ENCODE results near the gene NFE2L1.
A peak's percentile ranks its signal among the peaks of the same experiment; 100 is the strongest.
"Not testable (repeated sequence)": the region's sequence is repeated elsewhere in the genome, so short reads cannot be mapped to it uniquely, and the experiment has no call there.

NFE2L1 gene

DNA sequence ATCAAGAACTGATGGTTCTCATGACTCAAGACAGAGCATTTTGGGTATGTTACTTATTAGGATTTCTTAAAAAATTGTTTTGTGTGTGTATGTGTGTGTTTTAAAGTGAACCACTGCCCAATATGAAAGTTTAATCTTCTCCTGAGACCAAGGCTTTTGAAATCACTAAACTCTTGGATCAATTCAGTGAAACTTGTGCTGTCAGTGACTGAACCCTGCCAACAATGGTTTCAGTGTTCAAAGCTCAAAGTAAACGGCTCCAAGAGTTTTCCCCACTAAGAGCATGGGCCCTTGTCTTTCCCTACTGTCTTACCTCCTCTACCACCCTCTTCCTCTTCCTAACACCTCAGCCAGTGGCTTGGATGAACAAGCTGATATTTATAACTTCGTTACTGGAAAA, 22.0 kb downstream of the NFE2L1 start:
- no peak for DNase-seq

DNA sequence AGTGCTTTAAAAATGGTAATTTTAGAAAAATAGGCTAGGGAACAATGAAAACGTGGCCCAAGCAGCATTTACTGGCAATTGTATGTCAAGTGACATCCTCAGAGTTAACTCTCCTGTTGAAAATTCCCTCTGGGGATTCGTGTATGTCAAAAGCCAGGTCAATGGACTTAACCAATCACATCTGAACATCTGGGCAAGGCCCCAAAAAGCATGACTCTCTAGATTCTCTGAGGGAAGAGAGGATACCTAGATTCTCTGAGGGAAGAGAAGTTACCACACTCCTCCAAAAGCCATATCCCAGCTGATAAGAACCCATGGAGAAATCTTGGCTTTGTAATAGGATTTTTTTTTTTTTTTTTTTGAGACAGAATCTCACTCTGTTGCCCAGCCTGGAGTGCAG, 23.5 kb downstream of the NFE2L1 start:
- no peak for DNase-seq

DNA sequence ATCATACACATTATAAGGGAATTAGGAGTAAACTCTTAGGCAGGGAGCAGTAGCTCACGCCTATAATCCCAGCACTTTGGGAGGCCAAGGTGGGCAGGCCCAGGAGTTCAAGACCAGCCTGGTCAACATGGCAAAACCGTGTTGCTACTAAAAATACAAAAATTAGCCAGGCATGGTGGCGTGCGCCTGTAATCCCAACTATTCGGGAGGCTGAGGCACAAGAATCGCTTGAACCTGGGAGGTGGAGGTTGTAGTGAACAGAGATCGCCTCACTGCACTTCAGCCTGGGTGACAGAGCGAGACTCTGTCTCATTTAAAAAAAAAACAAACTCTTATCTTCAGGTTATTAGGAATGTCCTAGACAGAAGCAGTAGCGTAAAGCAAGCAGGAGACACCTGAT, 24.7 kb downstream of the NFE2L1 start:
- DNase-seq, result not testable (repeated sequence)

DNA sequence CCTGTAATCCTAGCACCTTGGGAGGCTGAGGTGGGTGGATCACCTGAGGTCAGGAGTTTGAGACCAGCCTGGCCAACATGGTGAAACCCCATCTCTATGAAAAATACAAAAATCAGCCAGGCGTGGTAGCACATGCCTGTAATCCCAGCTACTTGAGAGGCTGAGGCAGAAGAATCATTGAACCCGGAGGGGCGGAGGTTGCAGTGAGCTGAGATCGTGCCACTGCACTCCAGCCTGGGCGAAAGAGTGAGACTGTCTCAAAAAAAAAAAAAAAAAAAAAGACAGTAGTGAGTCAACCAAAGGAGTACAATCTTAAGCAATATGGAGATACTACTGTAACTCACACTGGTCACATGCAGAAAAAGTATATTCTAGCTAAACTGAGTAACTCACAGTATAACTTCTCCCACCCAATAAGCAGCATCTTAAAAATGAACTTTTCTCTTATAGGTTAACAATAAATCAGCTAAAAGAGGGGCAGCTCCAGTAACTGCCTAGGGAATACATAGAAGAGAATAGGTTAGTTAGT, 25.5 kb downstream of the NFE2L1 start:
- DNase-seq, result not testable (repeated sequence)

DNA sequence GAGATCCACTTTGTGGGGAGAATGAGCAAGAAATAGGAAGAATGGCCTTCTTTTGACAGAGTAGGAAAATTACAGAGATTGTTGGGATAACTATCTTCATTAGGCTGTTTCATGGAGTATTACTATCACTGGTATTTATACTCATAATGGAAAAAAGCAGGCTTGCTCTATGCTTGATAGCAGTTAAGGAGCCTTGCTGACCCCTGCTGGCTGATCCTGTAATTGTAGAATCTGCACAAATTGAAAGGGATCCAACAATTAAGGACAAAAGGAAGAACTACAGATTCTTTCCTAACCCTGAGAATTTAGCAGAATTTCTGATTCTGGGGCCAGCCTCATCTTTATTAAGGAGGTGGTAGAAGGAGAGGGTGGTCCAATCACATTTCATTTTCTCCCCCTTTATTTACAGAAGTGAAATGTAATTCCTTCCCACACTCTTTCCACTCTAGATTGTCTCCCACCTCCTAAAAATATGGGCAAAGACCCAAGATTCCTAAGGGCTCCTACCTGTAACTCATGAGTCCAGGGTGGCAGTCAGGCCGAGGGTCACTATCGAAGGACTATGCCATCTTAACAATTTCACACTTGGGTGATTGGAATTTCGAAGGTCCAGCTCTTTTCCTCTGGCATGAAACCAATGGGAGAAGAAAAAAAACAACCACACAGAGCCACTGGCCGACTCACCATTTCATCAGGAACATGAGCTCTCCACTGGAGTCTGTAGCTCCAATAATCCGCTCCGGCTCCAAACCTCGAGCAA, 26.3 kb downstream of the NFE2L1 start:
- DNase-seq, result peak; percentile 56

DNA sequence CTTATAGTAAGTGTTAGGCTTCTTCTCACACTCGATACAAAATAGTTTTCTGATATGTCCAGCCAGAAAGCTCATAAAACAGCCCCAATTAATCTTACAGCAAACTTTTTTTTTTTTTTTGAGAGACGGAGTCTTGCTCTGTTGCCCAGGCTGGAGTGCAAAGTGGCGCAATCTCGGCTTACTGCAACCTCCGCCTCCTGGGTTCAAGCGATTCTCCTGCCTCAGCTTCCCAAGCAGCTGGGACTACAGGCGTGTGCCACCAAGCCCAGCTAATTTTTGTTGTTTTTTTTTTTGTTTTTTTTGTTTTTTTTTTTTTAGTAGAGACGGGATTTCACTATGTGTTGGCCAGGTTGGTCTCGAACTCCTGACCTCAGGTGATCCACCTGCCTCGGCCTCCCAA, 29.0 kb downstream of the NFE2L1 start:
- not testable (repeated sequence) for DNase-seq

DNA sequence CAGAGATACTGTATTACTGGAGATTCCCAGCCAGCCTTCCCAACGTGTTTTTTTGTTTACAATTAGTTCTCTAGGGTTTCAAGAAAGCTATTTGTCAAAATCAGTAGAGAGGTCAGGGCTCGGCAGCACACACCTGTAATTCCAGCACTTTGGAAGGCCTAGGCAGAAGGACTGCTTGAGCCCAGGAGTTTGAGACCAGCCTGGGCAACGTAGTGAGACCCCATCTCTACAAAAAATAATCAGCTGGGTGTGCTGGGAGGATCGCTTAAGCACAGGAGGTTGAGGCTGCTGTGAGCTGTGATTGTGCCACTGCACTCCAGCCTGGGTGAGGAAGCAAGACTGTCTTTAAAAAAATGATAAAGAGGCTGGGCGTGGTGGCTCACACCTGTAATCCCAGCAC, 33.7 kb downstream of the NFE2L1 start:
- DNase-seq, result no peak

DNA sequence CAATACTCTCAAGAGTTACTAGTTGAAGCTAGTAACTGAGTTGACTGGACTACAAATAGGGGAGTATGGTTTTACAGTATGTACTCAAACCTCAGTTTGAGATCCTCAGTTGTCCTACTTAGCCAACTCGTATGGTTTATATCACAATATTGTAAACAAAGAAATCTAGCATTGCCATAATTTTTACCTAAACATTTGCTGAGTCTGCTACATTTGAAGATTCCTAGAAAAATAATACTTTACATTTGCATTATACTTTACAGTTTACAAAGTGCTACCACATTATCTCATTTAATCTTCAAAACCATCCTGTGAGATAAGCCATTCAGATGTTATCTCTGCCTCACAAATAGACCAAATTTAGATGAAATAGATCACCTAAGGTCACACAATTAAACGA, 36.8 kb downstream of the NFE2L1 start:
- no peak for DNase-seq

DNA sequence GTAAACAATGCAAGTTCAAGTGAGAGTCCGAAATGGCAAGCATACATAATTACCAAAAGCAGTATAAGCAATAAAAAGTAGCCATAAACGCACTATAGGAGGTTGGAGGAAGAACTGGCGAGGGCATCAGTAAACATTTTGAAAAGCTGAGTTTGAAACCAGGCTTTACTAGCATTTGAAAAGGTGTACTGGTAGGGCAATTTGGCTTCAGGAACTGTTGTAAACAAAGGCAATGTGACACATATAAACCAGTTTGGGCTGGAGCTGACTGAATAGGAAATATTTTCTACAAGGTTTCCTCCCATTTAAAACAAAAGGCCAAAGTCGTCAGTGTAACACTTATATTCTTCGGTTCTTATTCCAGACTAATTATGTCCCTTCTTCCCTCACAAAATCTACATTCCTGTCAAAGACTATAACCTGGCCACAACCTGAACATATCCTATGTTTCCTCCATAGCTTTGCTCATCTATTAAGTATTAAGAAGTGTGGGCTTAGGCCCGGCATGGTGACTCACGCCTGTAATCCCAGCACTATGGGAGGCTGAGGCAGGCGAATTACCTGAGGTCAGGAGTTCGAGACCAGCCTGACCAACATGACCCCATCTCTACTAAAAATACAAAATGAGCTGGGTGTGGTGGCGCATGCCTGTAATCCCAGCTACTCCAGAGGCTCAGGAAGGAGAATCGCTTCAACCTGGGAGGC, 45.3 kb downstream of the NFE2L1 start:
- no peak for DNase-seq

DNA sequence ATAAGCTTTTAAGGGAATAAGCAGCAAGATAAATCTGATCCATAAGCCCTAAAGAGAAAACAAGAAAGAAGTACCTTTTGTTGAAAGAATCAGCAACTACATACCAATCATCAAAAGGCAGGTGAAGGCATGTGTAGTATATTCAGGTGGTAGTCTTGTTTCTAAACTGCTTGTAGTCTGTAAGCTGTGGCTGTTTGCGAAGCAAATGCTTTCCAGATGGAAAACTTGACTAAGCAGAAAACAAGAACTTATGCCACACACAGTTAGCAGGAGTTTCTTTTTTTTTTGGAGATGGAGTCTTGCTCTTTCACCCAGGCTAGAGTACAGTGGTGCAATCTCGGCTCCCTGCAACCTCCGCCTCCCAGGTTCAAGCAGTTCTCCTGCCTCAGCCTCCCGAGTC, 47.5 kb downstream of the NFE2L1 start:
- DNase-seq, result no peak

DNA sequence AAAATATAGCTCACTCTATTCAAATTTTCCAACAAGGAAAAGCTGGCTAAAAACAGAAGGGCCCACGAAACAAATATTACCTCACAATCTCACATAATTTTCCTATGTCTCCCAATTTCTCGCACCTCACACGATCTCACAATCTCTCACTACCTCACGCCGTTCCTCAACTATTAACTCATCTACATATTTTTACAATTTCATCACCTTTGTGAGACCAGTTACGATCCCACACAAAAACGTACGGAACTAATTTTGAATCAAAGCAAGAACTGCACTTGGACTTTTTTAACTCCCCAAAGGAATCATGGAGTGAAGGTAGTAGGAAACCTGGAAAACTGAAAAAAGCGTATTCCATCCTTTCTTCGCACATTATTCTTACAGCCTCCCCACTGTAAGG, 52.0 kb downstream of the NFE2L1 start:
- DNase-seq, result no peak

DNA sequence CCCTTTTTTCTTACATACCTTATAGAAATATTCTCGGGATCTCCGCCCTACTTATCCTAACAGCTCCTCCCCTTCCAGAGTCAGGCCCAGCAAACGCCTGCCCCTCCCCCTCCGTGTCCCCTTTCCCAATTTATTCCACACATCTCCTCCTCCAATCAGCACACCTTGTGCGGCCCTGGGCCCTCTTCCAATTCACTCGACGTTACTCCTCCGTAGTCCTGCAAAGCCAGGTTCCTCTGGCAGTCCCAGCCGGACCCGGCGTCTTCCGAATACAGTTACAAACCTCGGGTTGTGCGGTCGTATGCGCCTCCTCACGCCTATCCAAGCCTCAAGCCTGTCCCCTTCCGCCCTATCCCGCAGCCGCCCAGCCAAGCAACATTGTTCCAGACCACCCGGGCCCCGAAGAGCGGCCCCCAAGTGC, 52.4 kb downstream of the NFE2L1 start:
- no peak for DNase-seq

DNA sequence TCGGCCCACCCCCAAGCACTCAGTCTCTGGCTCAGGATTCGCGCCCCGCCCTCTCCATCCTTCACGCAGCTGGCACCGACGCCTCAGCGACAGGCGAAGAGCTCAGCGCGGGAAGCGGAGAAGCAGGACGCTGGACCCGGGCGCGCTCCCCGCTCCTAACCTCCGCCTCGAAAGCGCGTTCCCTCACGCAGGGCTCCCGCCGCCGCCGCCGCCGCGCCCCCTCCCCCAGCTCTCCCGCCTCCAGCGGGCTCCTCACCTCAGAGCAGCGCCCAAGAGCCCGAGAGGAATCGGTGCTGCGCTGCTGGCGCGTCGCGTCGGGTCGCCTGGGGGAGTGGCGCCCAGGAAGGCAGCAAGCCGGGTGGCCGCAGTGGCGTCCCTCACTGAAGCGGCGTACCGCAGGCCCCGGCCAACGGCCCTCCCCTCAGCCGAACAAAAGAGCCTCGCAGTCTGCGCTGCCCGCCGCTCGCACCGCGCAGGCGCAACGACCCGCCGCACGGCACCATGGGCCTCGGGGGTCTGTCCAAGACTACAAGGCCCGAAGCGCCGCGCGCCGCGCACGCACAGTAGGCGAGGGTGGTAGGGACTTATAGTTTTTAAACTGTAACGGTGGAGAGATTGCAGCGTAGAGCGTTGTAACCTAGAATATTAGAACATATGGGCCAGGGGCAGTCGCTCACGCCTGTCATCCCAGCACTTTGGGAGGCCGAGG, 53.0 kb downstream of the NFE2L1 start, which contains the start of gene CBX1:
Gene CBX1, minus strand, starts transcription at position 467 of the 709 bp plus-strand sequence. CDS start 24,474 bp downstream, outside the sequence.
- peak; percentile 90 for DNase-seq

DNA sequence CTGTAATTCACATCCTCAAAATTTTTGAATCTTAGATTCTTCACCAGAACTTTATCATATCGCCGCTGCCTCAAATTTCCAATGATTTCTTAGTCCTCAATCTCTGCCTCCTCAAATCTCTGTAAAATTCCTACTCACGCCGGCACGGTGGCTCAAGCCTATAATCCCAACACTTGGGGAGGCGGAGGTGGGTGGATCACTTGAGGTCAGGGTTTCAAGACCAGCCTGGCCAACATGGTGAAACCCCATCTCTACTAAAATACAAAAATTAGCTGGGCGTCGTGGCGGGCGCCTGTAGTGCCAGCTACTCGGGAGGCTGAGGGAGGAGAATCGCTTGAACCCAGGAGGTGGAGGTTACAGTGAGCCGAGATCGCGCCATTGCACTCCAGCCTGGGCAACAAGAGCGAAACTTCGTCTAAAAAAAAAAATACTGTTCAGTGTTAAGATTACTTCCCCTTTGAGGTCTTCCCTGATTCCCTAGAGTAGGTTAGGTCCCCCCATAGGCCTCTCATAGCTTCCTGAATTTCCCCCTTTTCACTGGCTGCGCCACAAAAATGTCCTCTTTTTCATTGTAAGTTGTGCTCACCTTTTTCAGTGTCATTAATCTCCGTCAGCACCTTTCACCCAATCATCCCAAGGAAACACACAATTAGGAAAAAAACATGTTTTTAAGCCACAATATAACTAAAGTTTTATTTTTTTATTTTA, 54.0 kb downstream of the NFE2L1 start:
- peak; percentile 75 for DNase-seq

DNA sequence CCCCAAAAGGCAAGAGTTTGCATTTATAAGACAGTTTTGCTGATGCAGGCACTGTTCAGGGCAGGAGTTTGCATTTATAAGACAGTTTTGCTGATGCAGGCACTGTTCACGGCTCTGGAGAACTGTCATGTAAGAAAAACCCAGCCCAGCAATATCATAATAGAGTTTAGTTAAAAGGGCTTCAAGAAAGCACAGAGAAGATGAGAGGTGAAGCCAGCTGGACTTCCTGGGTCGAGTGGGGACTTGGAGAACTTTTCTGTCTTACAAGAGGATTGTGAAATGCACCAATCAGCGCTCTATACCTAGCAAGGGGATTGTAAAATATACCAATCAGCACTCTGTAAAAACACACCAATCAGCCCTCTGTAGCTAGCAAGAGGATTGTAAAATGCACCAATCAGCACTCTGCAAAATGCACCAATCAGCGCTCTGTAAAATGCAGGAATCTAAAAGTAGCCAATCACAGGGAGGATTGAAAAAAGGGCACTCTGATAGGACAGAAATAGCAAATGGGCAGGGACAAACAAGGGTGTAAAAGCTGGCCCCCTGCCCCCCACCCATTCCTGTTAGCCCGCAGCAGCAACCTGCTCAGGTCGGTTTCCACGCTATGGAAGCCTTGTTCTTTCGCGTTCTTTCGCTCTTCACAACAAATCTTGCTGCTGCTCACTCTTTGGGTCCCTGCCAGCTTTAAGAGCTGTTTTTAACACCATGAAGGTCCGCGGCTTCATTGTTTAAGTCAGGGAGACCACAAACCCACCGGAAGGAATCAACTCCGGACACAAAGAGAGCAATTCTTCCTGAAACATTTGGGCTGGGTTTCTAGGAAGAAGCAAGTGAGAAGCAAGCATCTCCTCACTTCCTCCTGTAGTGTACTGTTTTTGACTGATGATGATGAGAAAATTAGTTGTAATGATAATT, 54.9 kb downstream of the NFE2L1 start:
- peak; percentile 86 for DNase-seq

DNA sequence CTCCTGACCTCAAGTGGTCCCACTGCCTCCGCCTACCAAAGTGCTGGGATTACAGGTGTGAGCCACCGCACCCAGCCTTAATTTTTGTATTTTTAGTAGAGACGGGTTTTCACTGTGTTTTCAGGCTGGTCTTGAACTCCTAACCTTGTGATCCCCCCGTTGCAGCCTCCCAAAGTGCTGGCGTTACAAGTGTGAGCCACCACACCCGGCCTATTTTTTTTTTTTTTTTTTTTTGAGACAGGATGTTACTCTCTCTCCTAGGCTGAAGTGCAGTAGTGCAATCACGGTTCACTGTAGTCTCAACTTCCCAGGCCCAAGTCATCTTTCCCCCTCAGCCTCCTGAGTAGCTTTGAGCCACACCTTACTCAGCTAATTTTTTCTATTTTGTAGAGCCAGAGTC, 56.3 kb downstream of the NFE2L1 start:
- no peak for DNase-seq

DNA sequence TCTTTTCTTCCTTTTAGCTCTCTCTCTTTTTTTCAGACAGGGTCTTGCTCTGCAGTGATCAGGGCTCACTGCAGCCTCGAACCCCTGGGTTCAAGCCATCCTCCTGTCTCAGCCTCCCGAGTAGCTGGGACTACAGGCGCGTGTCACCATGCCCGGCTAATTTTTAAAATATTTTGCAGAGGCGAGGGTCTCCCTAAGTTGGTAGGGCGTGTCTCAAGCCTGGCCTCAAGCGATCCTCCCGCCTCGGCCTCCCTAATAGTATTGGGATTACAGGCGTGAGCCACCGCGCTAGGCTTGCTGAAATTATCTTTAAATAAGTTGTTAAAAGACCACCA, 58.6 kb downstream of the NFE2L1 start:
- DNase-seq, result no peak

DNA sequence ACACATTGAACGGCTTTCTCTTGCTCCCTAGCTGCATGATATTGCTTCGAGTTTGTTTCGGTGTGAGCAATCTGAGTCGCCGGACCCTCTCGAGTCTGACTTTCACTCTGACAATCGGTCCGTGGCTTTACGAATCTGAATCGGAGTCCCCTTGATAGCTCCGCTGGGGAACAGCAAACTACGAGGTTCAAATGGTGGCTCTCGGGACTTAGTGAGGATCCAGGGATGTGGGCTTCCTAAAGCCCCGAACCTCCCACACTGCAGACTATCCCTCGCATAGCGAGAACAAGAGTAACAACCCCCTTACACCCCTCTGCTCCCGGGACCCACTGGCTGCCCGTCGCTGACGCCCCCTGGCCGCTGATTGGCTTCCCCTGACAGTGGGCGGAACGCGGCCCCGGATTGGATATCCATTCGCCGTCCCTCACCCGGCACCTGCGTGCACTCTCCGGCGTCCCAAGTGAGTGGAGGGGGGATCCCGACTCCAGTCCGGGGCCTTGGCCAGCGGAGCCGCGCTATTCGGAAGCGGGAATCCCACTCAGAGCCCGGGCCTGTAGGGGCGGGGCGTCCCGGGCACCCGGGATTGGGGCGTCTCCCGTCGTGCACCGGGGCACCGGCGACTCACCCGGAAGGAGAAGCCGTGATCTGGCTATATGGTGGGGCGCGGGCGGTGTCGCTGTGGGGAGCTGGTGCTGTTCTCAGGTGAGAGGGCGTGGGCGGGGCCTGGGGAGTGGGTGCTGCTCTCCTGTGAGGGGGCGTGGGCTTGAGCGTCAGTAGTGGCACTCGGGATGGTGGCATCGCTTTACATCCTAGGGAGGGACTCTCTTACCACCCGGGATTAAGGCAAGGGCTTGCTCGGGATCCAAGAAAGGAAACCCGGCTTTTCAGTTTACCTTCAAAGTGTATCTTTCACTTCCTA, 59.2 kb downstream of the NFE2L1 start, which contains the start of gene SNX11:
Gene SNX11, plus strand, starts transcription at position 630 of the 919 bp plus-strand sequence. CDS start 4,278 bp downstream, outside the sequence.
- peak; percentile 70 for DNase-seq

DNA sequence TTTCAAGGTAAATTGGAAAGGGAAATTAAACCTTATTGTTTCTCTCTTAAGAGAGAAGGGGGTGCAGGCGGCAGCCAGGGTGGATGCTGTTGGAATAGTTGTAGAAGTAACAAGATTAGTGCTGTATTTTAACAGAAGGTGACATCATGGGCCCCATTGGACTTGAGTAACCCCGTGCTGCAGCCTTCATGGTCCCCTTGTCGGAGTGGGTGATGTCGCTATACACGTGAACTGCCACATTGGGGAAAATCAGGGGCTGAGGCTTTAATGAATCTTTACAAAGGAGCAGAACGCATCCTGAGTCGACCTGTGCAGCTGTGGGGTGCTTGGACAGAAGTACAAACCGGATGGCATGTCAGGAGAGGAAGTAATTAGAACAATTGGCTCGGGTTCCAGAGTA, 62.6 kb downstream of the NFE2L1 start:
- no peak for DNase-seq

Measured in MV-4-11 (cell line).